Breast epithelium (tissue), 4 donors: Measurements from ENCODE around the gene SYTL3. TPM values are rescaled to one million over a fixed set of nuclear protein-coding genes. Genes with fewer than 3 reads are reported as not detected.

Experiments used
- DNase-seq, 2 donors: peaks; one replicate each; pipeline ENCODE4 v3.0.0-alpha.2; 2019; ENCODE audit warnings: low spot score in 2 of 2
- H3K27ac ChIP-seq, 2 donors: fragments of 200-600 bp; sonication (generic) in 1 of 2; one replicate each; pipeline ENCODE4 v1.5.1; 2016 to 2019; ENCODE audit warnings: mild to moderate bottlenecking in 1 of 2
- H3K27me3 ChIP-seq, 2 donors: fragments of 200-600 bp; sonication (generic) in 1 of 2; one replicate each; pipeline versions ENCODE4 v1.5.1 to v1.6.0; 2017 to 2019; ENCODE audit warnings: control low read depth in 1 of 2, mild to moderate bottlenecking in 1 of 2
- H3K36me3 ChIP-seq: fragments of 200-600 bp; one replicate; pipeline ENCODE4 v1.5.1; 2019
- H3K4me1 ChIP-seq, 2 donors: fragments of 200-600 bp; sonication (generic); one replicate each; pipeline ENCODE4 v1.5.1; 2016 to 2019; ENCODE audit warnings: control low read depth in 1 of 2
- H3K4me3 ChIP-seq, 3 donors: fragments of 200-600 bp; sonication (generic); 1 replicate in 2 of 3; 2 replicates in 1 of 3; pipeline ENCODE4 v1.5.1; 2016 to 2019; ENCODE audit warnings: mild to moderate bottlenecking in 3 of 3, moderate library complexity in 2 of 3
- H3K9me3 ChIP-seq, 2 donors: fragments of 200-600 bp; sonication (generic) in 1 of 2; one replicate each; pipeline ENCODE4 v1.5.1; 2016 to 2019; ENCODE audit warnings: control low read depth in 1 of 2
- CTCF ChIP-seq, 3 donors: fragments of 450-650 bp; IDR thresholded peaks; one replicate each; pipeline ENCODE4 v1.5.1; 2016 to 2017; ENCODE audit warnings: antibody characterized with exemption in 3 of 3, mild to moderate bottlenecking in 3 of 3, moderate library complexity in 3 of 3
- POLR2A ChIP-seq: fragments of 450-650 bp; IDR thresholded peaks from one replicate; pipeline ENCODE4 v1.6.1; 2016; ENCODE audit warnings: antibody characterized with exemption, mild to moderate bottlenecking, moderate library complexity
- POLR2AphosphoS5 ChIP-seq, 3 donors: sonication (generic); formaldehyde crosslinking; IDR thresholded peaks; one replicate each; pipeline ENCODE4 v1.6.1; 2017; ENCODE audit warnings: antibody characterized with exemption in 3 of 3
- intact Hi-C: fragments of 100-400 bp; cut with DNase I; formaldehyde crosslinking; loops from one replicate; pipeline ENCODE4 v1.15.1; 2023; ENCODE audit warnings: low total_unique reads
- total RNA-seq, 3 donors: library from RNA; depleted of rRNA; stranded (reverse); fragments of >200 nt; gene quantifications; one replicate each; pipeline ENCODE4 v1.1.0, GENCODE V29; 2016

The SYTL3 gene
- total RNA-seq, 3 donors from 2014 or later = 5.2 to 8.0 (median 7.5) TPM

GRCh38 chr6:158801655-158802294 is 151.9 kb downstream of the SYTL3 start:
- no peaks in the 10 kb centered on the region for H3K9me3 ChIP-seq
- TF ChIP-seq POLR2AphosphoS5 (IDR thresholded peaks at IDR 0.05) (no peak), CTCF (IDR thresholded peaks at IDR 0.05) (no peak), POLR2A (no peak)
- DNase-seq = no peak
- H3K4me1 ChIP-seq = no peaks in the 10 kb centered on the region
- H3K27ac ChIP-seq = peak overlapping the region in 1 of 2 donors; percentile 8
- no peaks in the 10 kb centered on the region for H3K27me3 ChIP-seq
- H3K4me3 ChIP-seq = no peak overlapping the region
- H3K36me3 ChIP-seq = no peaks in the 10 kb centered on the region
- intact Hi-C loops = no loop called here

GRCh38 chr6:158803733-158804143 is 153.9 kb downstream of the SYTL3 start:
- TF ChIP-seq POLR2AphosphoS5 (IDR thresholded peaks at IDR 0.05) = no peak
- no peak for TF ChIP-seq CTCF (IDR thresholded peaks at IDR 0.05)
- TF ChIP-seq POLR2A = no peak
- no peak overlapping the region for H3K4me3 ChIP-seq
- H3K27me3 ChIP-seq = no peaks in the 10 kb centered on the region
- no peaks in the 10 kb centered on the region for H3K4me1 ChIP-seq
- intact Hi-C loops = no loop called here
- H3K36me3 ChIP-seq = no peaks in the 10 kb centered on the region
- no peaks in the 10 kb centered on the region for H3K9me3 ChIP-seq
- no peak for DNase-seq
- peak overlapping the region; percentile 49 to 73 for H3K27ac ChIP-seq

GRCh38 chr6:158804207-158804606 is 154.4 kb downstream of the SYTL3 start:
- Histone ChIP-seq H3K4me1 (no peaks in the 10 kb centered on the region), H3K9me3 (no peaks in the 10 kb centered on the region), H3K4me3 (no peak overlapping the region), H3K27me3 (no peaks in the 10 kb centered on the region), H3K36me3 (no peaks in the 10 kb centered on the region), H3K27ac (peak overlapping the region; percentile 49 to 73)
- intact Hi-C loops = no loop called here
- TF ChIP-seq POLR2A = no peak
- TF ChIP-seq CTCF (IDR thresholded peaks at IDR 0.05) = no peak
- TF ChIP-seq POLR2AphosphoS5 (IDR thresholded peaks at IDR 0.05) = no peak
- DNase-seq = no peak

- H3K4me3 ChIP-seq = no peak overlapping the region
- H3K27me3 ChIP-seq = no peaks in the 10 kb centered on the region
- H3K9me3 ChIP-seq = no peaks in the 10 kb centered on the region
- H3K36me3 ChIP-seq = no peaks in the 10 kb centered on the region
- intact Hi-C loops = no loop called here
- no peaks in the 10 kb centered on the region for H3K4me1 ChIP-seq
- peak overlapping the region in 1 of 2 donors; percentile 10 for H3K27ac ChIP-seq
- TF ChIP-seq POLR2AphosphoS5 (IDR thresholded peaks at IDR 0.05) = no peak
- TF ChIP-seq CTCF (IDR thresholded peaks at IDR 0.05) = no peak
- no peak for TF ChIP-seq POLR2A
- no peak for DNase-seq
Observed at GRCh38 chr6:158805698-158806377, 156.0 kb downstream of the SYTL3 start.
